Activated effector memory CD4-positive, alpha-beta T cell treated with Interleukin-2 at 50 U/mL for 16 hours (primary cell): Measurements from ENCODE around the gene MRPS7.
"Not testable (repeated sequence)": the region's sequence is repeated elsewhere in the genome, so short reads cannot be mapped to it uniquely, and the experiment has no call there.

Experiments
- DNase-seq: peaks from one replicate; pipeline ENCODE4 v3.0.0-alpha.2; 2020

MRPS7 gene

GRCh38 chr17:75245011-75245410 is 16.7 kb upstream of the MRPS7 start:
- no peak for DNase-seq

GRCh38 chr17:75246404-75246803 is 15.3 kb upstream of the MRPS7 start:
- no peak for DNase-seq

GRCh38 chr17:75249564-75249963 is 12.1 kb upstream of the MRPS7 start:
- no peak for DNase-seq

GRCh38 chr17:75250009-75250471 is 11.6 kb upstream of the MRPS7 start:
- peak; percentile 47 for DNase-seq

- no peak for DNase-seq
These were observed 9.5 kb upstream of the MRPS7 start for GRCh38 chr17:75252039-75252816.

GRCh38 chr17:75255954-75256698 is 5.6 kb upstream of the MRPS7 start:
- not testable (repeated sequence) for DNase-seq

GRCh38 chr17:75257228-75257627 is 4.5 kb upstream of the MRPS7 start:
- not testable (repeated sequence) for DNase-seq

GRCh38 chr17:75260641-75261335 is 891 bp upstream of the MRPS7 start:
- DNase-seq, result no peak

GRCh38 chr17:75262112-75262606 is 480 bp downstream of the MRPS7 start:
- DNase-seq, result no peak

- DNase-seq, result no peak
These were observed 1.4 kb downstream of the MRPS7 start for GRCh38 chr17:75263055-75263454.

- DNase-seq, result no peak
These were observed 4.1 kb downstream of the MRPS7 start for GRCh38 chr17:75265614-75266315.

GRCh38 chr17:75266316-75267152 is 4.9 kb downstream of the MRPS7 start:
- no peak for DNase-seq

- no peak for DNase-seq
These were observed 5.4 kb downstream of the MRPS7 start for GRCh38 chr17:75267153-75267410.

- no peak for DNase-seq
These were observed 5.9 kb downstream of the MRPS7 start for GRCh38 chr17:75267411-75268232.

- DNase-seq, result no peak
These were observed 8.2 kb downstream of the MRPS7 start for GRCh38 chr17:75269844-75270217.

GRCh38 chr17:75270218-75270965 is 8.7 kb downstream of the MRPS7 start:
- peak; percentile 38 for DNase-seq

GRCh38 chr17:75270966-75271232 is 9.2 kb downstream of the MRPS7 start, which contains the start of gene MIF4GD:
TSS of gene MIF4GD (minus strand) at chr17:75271231. CDS start at chr17:75270195, 1,036 bp downstream.
- no peak for DNase-seq

- peak; percentile 85 for DNase-seq
These were observed 9.7 kb downstream of the MRPS7 start for GRCh38 chr17:75271233-75271954.

- no peak for DNase-seq
These were observed 10.5 kb downstream of the MRPS7 start for GRCh38 chr17:75271955-75272847.
